Right lobe of liver (tissue), 4 donors: ENCODE data around the gene RAB3IL1.

ENCODE experiments used
- CTCF ChIP-seq, 4 donors: fragments of 200-600 bp in 3 of 4; fragments of 450-650 bp in 1 of 4; IDR thresholded peaks; one replicate each; pipeline versions ENCODE4 v1.5.1 to v1.8.0; 2016 to 2022; ENCODE audit warnings: antibody characterized with exemption in 4 of 4, mild to moderate bottlenecking in 2 of 4
- POLR2A ChIP-seq: fragments of 450-650 bp; IDR thresholded peaks from one replicate; pipeline ENCODE4 v1.6.1; 2017; ENCODE audit warnings: antibody characterized with exemption, mild to moderate bottlenecking
- donor health status: DM: no; HTN: no; CAD: no.
- donor health status: DM: no; HTN: no; CAD: no.
- donor health status: DM: no; HTN: yes; CAD: no.

- TF ChIP-seq CTCF (IDR thresholded peaks at IDR 0.05) (no peak), POLR2A (no peak)
These were observed 49.4 kb upstream of the RAB3IL1 start for GRCh38 chr11:61966734-61967115.
